Coronary artery (tissue), 2 donors: Measurements from ENCODE around the gene DTYMK.
"Not testable (repeated sequence)": the region's sequence is repeated elsewhere in the genome, so short reads cannot be mapped to it uniquely, and the experiment has no call there.

ENCODE experiments used
- DNase-seq: peaks from one replicate; pipeline ENCODE4 v3.0.0-alpha.2; 2017; ENCODE audit warnings: low spot score
- H3K27ac ChIP-seq, 2 donors: fragments of 200-600 bp; sonication (generic); one replicate each; pipeline ENCODE4 v1.5.1; 2016 to 2019
- H3K4me3 ChIP-seq: fragments of 200-600 bp; sonication (generic); 2 replicates; pipeline ENCODE4 v1.5.1; 2016; ENCODE audit warnings: mild to moderate bottlenecking, moderate library complexity
- TF ChIP-seq, protein P1 (sequence below): fragments of 200-600 bp; sonication (generic); IDR thresholded peaks from one replicate; pipeline ENCODE4 v1.5.1; 2019; ENCODE audit warnings: antibody characterized with exemption

Gene DTYMK

DNA sequence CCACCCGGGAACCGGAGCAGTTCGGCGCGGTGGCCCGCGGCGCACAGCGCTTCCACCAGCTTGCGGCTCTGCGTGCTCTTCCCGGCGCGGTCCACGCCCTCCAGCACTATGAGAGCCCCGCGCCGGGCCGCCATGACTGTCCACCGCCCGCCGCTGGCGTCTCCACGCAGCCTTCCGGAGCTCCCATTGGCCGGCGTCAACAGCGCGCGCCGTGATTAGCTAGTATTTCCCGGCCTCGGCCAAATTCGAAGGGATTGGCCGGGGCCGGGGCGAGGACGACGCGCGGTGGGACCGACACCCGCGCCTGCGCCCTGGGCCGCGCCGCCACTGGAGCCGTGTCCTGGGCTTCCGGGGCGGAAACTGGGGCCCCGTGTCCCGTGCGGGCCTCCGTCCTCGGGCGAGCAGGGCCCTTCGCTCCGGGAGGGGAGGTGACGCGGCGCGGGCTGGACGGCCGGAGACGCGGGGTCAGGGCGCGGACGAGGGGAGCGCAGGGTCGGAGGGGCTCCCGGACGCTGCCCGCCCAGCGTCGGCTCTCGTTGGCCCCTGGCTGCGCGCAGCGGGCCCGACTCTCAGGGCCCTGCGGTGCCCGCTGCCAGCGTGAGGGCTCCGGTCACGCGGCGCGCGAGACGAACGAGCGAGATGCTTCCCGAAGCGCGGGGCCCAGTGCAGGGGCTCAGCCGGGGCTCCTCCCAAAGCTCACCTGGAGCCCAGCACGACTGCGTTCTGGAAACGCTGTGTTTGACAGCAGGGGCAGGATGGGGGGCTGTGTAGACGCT, at the start of gene DTYMK:
DTYMK (minus strand) TSS at position 166 of the 776 bp plus-strand sequence; CDS start at position 134, 32 bp downstream.
- TF ChIP-seq, protein P1, sequence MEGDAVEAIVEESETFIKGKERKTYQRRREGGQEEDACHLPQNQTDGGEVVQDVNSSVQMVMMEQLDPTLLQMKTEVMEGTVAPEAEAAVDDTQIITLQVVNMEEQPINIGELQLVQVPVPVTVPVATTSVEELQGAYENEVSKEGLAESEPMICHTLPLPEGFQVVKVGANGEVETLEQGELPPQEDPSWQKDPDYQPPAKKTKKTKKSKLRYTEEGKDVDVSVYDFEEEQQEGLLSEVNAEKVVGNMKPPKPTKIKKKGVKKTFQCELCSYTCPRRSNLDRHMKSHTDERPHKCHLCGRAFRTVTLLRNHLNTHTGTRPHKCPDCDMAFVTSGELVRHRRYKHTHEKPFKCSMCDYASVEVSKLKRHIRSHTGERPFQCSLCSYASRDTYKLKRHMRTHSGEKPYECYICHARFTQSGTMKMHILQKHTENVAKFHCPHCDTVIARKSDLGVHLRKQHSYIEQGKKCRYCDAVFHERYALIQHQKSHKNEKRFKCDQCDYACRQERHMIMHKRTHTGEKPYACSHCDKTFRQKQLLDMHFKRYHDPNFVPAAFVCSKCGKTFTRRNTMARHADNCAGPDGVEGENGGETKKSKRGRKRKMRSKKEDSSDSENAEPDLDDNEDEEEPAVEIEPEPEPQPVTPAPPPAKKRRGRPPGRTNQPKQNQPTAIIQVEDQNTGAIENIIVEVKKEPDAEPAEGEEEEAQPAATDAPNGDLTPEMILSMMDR: no peak
- H3K4me3 ChIP-seq: peak within 1 kb of the TSS; percentile 84
- peak within 1 kb of the TSS; percentile 88 to 91 for H3K27ac ChIP-seq
- DNase-seq: peak; percentile 96

GRCh38 chr2:241736111-241736510, 49.5 kb upstream of the DTYMK start:
- DNase-seq: no peak
- no peak overlapping the region for H3K27ac ChIP-seq
- TF ChIP-seq, protein P1: no peak
- peak overlapping the region; percentile 100 for H3K4me3 ChIP-seq

DNA sequence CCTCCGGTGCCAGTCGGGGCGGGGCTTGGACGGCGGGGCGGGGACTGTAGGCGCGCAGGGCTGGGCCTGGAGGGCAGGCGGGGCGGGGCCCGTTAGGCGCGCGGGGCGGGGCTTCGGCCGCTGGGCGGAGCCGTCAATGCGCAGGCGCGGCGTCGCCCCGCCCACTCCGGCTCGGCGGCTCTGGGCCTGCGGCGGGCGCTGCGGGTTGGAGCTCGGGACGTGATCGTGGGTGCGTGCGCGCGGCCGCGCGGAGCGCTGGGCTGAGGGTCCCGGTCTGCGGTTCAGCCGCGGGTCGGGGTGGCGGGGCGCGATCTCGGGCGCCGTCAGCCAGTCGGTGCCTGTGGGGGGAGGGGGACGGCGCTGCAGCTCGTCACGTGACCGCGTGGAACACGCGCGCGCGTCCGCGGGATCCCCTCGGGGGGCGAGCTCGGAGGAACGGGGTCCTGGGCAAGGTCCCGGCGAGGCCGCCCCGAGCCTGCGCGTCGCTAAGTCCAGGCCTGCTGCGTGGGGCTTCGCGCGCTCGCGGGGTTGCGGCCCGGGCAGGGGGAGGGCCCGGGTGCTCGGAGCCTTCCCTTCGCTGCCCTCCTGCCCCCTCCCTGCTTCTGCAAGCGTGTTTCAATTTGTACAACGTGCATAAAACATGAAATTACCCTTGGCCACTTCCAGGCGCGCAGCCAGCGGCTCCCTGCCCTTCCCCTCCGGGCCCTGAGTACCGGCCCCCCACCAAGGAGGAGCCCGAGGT, 48.0 kb upstream of the DTYMK start, which contains the start of gene D2HGDH:
D2HGDH (plus strand) TSS at position 164 of the 742 bp plus-strand sequence. CDS start 595 bp downstream, outside the sequence.
- Histone ChIP-seq H3K4me3 (peak within 1 kb of the TSS; percentile 100), H3K27ac (peak within 1 kb of the TSS; percentile 67 to 97)
- TF ChIP-seq, protein P1: no peak
- DNase-seq: peak; percentile 91

DNA sequence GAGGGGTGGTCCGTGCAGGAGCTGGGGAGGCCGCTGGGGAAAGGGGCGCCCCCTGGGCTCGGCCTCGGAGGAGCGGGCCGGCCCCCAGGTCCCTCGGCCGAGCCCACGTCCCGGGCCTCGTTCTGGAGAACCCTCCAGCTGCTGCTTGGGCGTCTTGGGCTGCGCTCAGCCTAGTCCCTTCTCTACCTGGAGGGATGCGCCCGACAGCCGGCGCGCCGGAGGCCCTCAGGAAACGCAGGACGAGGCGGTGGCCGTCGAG, 47.5 kb upstream of the DTYMK start:
- peak overlapping the region; percentile 100 for H3K4me3 ChIP-seq

GRCh38 chr2:241733391-241734207, 47.0 kb upstream of the DTYMK start:
- DNase-seq: no peak
- Histone ChIP-seq H3K4me3 (peak overlapping the region; percentile 100), H3K27ac (peak overlapping the region in 1 of 2 donors; percentile 97)
- TF ChIP-seq, protein P1: no peak

More for the DNA sequence above, 47.5 kb upstream of the DTYMK start:
- DNase-seq: no peak
- TF ChIP-seq, protein P1: no peak
- peak overlapping the region in 1 of 2 donors; percentile 97 for H3K27ac ChIP-seq

DNA sequence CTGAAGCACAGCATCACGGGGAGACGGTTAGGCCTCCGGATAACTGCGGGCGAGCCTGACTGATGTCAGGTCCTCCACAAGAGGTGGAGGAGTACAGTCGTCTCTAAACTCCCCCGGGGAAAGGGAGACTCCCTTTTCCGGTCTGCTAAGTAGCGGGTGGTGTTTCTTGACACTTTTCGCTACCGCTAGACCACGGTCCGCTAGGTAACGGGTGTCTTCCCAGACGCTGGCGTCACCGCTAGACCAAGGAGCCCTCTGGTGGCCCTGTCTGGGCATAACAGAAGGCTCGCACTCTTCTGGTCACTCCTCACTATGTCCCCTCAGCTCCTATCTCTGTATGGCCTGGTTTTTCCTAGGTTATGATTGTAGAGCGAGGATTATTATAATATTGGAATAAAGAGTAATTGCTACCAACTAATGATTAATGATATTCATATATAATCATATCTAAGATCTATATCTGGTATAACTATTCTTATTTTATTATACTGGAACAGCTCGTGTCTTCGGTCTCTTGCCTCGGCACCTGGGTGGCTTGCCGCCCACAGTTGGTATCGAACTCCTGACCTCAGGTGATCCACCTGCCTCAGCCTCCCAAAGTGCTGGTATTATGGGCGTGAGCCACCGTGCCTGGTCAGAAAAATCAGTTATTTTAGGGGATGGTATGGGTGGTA, 46.0 kb upstream of the DTYMK start:
- DNase-seq, H3K27ac ChIP-seq: not testable (repeated sequence)
- peak overlapping the region; percentile 52 for H3K4me3 ChIP-seq
- TF ChIP-seq, protein P1: peak; percentile 40
